ENCODE results near the gene ASS1. TPM values are rescaled to one million over a fixed set of nuclear protein-coding genes. Genes with fewer than 3 reads are reported as not detected.

ASS1 gene
- total and polyA plus RNA-seq, 2 of the 13 experiments (the other 11 are each of a cell fraction or from before 2014, with no cell fraction given) = 77.6 to 122 TPM

DNA sequence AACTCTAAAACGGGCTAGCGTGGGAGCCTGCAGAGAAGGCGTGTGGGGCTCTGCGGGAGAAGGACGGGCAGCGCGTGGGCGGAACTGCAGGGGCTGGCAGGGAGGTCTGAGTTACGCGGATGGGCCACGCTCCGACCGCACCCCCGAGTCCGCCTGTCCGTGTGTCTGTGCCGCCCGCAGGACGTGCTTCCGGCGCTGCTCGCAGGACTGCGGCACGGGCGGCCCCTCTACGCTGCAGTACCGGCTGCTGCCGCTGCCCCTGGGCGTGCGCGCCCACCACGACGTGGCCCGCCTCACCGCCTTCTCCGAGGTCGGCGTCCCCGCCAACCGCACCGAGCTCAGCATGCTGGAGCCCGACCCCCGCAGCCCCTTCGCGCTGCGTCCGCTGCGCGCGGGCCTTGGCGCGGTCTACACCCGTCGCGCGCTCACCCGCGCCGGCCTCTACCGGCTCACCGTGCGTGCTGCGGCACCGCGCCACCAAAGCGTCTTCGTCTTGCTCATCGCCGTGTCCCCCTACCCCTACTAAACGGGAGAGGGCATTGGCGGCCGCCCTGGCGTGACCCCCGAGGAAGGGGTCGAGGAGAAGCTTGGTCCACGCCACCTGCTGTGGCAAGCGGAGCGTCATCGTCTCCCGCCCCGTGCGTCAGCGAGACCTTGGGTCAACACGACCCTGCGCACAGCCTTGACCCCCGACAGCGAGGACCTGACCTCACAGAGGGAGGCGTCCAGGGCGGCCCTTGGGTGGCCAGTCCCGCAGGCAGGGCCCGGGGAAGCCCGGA, 11.4 kb upstream of the ASS1 start (continued):
- TF ChIP-seq ESRRA (CRISPR knock-in tag; IDR thresholded peaks at IDR 0.05; ENCODE audit: low read depth) = peak; percentile 48; the same call in 1 of the 2 replicates
- TF ChIP-seq PPARG (CRISPR knock-in tag; conservative IDR thresholded peaks at IDR 0.05) = no peak
- no peak for TF ChIP-seq ZNF891 (CRISPR knock-in tag; IDR thresholded peaks at IDR 0.05)
- TF ChIP-seq NRL (CRISPR knock-in tag; IDR thresholded peaks at IDR 0.05; ENCODE audit: borderline replicate concordance) = no peak
- no peak for TF ChIP-seq ATAD3A (CRISPR knock-in tag; IDR thresholded peaks at IDR 0.05)
- peak; percentile 56; the same call in 1 of the 2 replicates for TF ChIP-seq HOXA9 (CRISPR knock-in tag; IDR thresholded peaks at IDR 0.05; ENCODE audit: borderline replicate concordance)
- TF ChIP-seq HES4 (CRISPR knock-in tag; IDR thresholded peaks at IDR 0.05; ENCODE audit: borderline replicate concordance) = peak; percentile 86; the same call in 1 of the 2 replicates
- TF ChIP-seq, protein P1, sequence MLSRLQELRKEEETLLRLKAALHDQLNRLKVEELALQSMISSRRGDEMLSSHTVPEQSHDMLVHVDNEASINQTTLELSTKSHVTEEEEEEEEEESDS (CRISPR knock-in tag; IDR thresholded peaks at IDR 0.05; ENCODE audit: borderline replicate concordance) = no peak
- no peak for TF ChIP-seq MIER2 (CRISPR knock-in tag; IDR thresholded peaks at IDR 0.05)
- no peak for TF ChIP-seq SNRNP70 (IDR thresholded peaks at IDR 0.05; ENCODE audit: low read depth, low read length)
- TF ChIP-seq, protein P2, sequence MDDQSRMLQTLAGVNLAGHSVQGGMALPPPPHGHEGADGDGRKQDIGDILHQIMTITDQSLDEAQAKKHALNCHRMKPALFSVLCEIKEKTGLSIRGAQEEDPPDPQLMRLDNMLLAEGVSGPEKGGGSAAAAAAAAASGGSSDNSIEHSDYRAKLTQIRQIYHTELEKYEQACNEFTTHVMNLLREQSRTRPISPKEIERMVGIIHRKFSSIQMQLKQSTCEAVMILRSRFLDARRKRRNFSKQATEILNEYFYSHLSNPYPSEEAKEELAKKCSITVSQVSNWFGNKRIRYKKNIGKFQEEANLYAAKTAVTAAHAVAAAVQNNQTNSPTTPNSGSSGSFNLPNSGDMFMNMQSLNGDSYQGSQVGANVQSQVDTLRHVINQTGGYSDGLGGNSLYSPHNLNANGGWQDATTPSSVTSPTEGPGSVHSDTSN (CRISPR knock-in tag; IDR thresholded peaks at IDR 0.05; ENCODE audit: borderline replicate concordance) = no peak
- no peak for TF ChIP-seq PHB2 (IDR thresholded peaks at IDR 0.05; ENCODE audit: partially characterized antibody)
- TF ChIP-seq KLF12 (CRISPR knock-in tag; IDR thresholded peaks at IDR 0.05; ENCODE audit: borderline replicate concordance) = peak; percentile 46; the same call in 1 of the 2 replicates
- TF ChIP-seq ZBTB20 (CRISPR knock-in tag; IDR thresholded peaks at IDR 0.05; ENCODE audit: borderline replicate concordance, low read depth) = no peak
- TF ChIP-seq ZNF431 (CRISPR knock-in tag; IDR thresholded peaks at IDR 0.05; ENCODE audit: borderline replicate concordance, low read depth) = no peak; the same call in 1 of the 2 replicates
- TF ChIP-seq, protein P3, sequence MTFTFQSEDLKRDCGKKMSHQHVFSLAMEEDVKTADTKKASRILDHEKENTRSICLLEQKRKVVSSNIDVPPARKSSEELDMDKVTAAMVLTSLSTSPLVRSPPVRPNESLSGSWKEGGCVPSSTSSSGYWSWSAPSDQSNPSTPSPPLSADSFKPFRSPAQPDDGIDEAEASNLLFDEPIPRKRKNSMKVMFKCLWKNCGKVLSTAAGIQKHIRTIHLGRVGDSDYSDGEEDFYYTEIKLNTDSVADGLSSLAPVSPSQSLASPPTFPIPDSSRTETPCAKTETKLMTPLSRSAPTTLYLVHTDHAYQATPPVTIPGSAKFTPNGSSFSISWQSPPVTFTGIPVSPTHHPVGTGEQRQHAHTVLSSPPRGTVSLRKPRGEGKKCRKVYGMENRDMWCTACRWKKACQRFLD (CRISPR knock-in tag; IDR thresholded peaks at IDR 0.05; ENCODE audit: borderline replicate concordance) = no peak; the same call in 1 of the 2 replicates
- no peak for TF ChIP-seq GATA4 (IDR thresholded peaks at IDR 0.05; ENCODE audit: borderline replicate concordance, low read depth)
- TF ChIP-seq, protein P4, sequence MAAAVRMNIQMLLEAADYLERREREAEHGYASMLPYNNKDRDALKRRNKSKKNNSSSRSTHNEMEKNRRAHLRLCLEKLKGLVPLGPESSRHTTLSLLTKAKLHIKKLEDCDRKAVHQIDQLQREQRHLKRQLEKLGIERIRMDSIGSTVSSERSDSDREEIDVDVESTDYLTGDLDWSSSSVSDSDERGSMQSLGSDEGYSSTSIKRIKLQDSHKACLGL (CRISPR knock-in tag; IDR thresholded peaks at IDR 0.05) = no peak; the same call in 1 of the 2 replicates
- TF ChIP-seq, protein P5, sequence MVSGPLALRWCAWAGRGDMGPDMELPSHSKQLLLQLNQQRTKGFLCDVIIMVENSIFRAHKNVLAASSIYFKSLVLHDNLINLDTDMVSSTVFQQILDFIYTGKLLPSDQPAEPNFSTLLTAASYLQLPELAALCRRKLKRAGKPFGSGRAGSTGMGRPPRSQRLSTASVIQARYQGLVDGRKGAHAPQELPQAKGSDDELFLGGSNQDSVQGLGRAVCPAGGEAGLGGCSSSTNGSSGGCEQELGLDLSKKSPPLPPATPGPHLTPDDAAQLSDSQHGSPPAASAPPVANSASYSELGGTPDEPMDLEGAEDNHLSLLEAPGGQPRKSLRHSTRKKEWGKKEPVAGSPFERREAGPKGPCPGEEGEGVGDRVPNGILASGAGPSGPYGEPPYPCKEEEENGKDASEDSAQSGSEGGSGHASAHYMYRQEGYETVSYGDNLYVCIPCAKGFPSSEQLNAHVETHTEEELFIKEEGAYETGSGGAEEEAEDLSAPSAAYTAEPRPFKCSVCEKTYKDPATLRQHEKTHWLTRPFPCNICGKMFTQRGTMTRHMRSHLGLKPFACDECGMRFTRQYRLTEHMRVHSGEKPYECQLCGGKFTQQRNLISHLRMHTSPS (CRISPR knock-in tag; IDR thresholded peaks at IDR 0.05; ENCODE audit: low read depth) = peak; percentile 61; the same call in 1 of the 2 replicates
- no peak for TF ChIP-seq FLYWCH1 (CRISPR knock-in tag; IDR thresholded peaks at IDR 0.05)
- TF ChIP-seq CAMTA2 (CRISPR knock-in tag; IDR thresholded peaks at IDR 0.05; ENCODE audit: borderline replicate concordance) = no peak
- no peak for TF ChIP-seq PAWR (CRISPR knock-in tag; IDR thresholded peaks at IDR 0.05; ENCODE audit: borderline replicate concordance)

All from HepG2 (cell line).